ENCODE measurements around the gene TSPAN19. TPM values are rescaled to one million over a fixed set of nuclear protein-coding genes. Genes with fewer than 3 reads are reported as not detected.

TSPAN19 gene
- total RNA-seq, 1 donor from 2014 or later = not detected

DNA sequence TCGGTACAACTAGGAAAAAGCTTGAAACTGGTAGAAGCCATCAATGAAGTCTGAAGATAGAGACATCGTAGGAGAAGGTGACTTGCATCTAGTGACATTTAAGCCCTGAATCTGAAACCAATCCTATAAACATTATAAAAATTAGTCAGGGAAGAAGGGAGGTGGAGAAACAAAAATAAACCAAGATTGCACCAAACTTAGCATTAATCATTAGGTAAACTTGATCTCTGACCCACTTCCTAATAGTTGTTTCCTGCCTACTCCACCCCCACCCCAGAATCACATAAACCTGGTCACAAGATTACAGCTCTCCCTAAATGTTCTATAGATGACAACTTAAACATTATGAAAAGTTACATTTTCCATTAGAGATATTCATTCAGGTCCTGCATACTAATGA, 40.4 kb downstream of the TSPAN19 start:
- no peak for DNase-seq (ENCODE audit: low spot score)
- H3K4me3 Mint-ChIP-seq (ENCODE audit: unreplicated experiment) = no peak overlapping the region
- H3K4me1 Mint-ChIP-seq (ENCODE audit: low read depth) = no peaks in the 10 kb centered on the region
- H3K9me3 Mint-ChIP-seq (ENCODE audit: low read depth) = peaks cover 6% of the 10 kb centered on the region
- TF ChIP-seq CTCF (IDR thresholded peaks at IDR 0.05) = no peak
- no peaks in the 10 kb centered on the region for H3K36me3 Mint-ChIP-seq (ENCODE audit: low read depth)
- no peak overlapping the region for H3K27ac Mint-ChIP-seq (ENCODE audit: unreplicated experiment)
- peaks cover 3% of the 10 kb centered on the region for H3K27me3 Mint-ChIP-seq (ENCODE audit: low read depth)

DNA sequence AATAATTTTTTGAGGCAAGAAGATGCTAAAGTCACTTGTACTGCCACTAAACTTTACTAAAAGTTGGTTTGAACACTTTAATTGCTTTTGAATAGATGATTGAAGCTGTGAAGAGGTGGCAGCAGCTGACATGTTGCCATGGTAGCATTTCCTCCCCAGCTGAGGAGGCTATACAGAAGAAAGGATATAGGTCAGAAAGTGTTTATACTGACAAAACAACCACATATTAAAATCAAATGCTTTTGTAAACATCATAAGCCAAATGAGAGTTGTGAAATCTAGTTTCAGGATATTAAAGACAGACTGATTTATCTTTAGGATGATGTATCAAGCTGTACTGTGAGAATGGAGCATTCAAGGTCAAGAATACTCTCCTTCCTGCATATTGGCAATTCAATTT, 41.7 kb downstream of the TSPAN19 start:
- no peaks in the 10 kb centered on the region for H3K4me1 Mint-ChIP-seq (ENCODE audit: low read depth)
- H3K4me3 Mint-ChIP-seq (ENCODE audit: unreplicated experiment) = no peak overlapping the region
- H3K27me3 Mint-ChIP-seq (ENCODE audit: low read depth) = no peaks in the 10 kb centered on the region
- H3K9me3 Mint-ChIP-seq (ENCODE audit: low read depth) = peaks cover 6% of the 10 kb centered on the region
- no peaks in the 10 kb centered on the region for H3K36me3 Mint-ChIP-seq (ENCODE audit: low read depth)
- H3K27ac Mint-ChIP-seq (ENCODE audit: unreplicated experiment) = no peak overlapping the region
- TF ChIP-seq CTCF (IDR thresholded peaks at IDR 0.05) = no peak
- DNase-seq (ENCODE audit: low spot score) = no peak

DNA sequence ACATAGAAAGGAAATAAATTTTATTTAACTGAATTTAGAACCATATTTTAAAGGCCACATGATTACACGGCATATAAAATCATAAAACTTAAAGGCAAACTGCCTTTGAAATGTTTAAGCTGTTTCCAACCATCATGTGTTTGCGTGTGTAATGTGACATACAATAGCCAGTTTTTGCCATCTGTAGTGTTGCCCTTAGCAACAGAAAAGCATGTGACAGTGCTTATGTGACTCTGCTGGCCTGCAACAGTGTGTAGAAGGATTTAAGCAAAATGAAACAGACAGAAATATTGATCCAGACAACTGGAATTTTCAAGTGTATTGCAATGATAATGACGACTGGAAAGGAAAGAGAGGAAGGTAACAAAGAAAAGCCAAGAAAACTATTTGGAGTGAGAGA, 49.5 kb downstream of the TSPAN19 start:
- no peak for TF ChIP-seq CTCF (IDR thresholded peaks at IDR 0.05)
- DNase-seq (ENCODE audit: low spot score) = no peak
- H3K4me3 Mint-ChIP-seq (ENCODE audit: unreplicated experiment) = no peak overlapping the region
- H3K27me3 Mint-ChIP-seq (ENCODE audit: low read depth) = peaks cover 12% of the 10 kb centered on the region
- H3K27ac Mint-ChIP-seq (ENCODE audit: unreplicated experiment) = no peak overlapping the region
- H3K9me3 Mint-ChIP-seq (ENCODE audit: low read depth) = no peaks in the 10 kb centered on the region
- no peaks in the 10 kb centered on the region for H3K36me3 Mint-ChIP-seq (ENCODE audit: low read depth)
- no peaks in the 10 kb centered on the region for H3K4me1 Mint-ChIP-seq (ENCODE audit: low read depth)

DNA sequence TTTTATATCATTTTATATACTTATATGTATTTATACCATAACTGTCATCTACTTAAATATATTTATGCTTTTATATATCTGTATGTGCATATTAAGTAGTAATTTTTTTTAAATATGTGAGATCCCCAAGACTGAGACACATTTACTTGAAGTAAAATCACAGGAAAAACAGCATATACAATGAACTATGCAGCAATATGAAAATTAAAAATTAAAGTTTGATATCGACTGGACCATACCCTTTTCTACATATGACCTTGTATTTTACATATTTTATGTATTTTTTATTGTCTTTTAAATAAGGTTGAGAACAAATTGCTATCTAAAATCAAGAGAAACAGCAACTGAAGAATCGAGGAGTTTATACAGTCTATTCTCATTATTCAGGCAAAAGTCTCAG, 50.0 kb downstream of the TSPAN19 start:
- Mint-ChIP-seq H3K36me3 (ENCODE audit: low read depth) (no peaks in the 10 kb centered on the region), H3K9me3 (ENCODE audit: low read depth) (no peaks in the 10 kb centered on the region), H3K27ac (ENCODE audit: unreplicated experiment) (no peak overlapping the region), H3K27me3 (ENCODE audit: low read depth) (peaks cover 12% of the 10 kb centered on the region), H3K4me1 (ENCODE audit: low read depth) (no peaks in the 10 kb centered on the region), H3K4me3 (ENCODE audit: unreplicated experiment) (no peak overlapping the region)
- no peak for DNase-seq (ENCODE audit: low spot score)
- TF ChIP-seq CTCF (IDR thresholded peaks at IDR 0.05) = no peak

DNA sequence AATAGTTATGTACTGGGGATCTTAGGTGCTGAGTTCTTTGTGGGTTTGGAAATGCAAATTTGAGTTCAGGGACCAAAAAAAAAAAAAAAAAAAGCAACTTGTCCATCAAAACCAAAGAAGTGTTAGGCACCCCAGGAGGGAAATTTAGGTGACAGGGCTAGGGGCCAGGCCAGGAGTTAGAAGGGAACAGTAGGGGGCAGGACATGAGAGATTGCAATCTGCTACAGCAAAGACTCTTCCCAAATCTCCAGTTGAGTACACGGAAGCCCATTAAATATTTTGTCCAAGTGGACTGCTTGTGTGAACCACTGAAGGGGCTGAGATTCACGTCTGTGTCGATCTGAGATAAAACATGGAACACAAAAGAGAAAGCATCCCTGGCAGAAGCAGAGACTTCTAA, 52.8 kb downstream of the TSPAN19 start:
- TF ChIP-seq CTCF (IDR thresholded peaks at IDR 0.05) = no peak
- Mint-ChIP-seq H3K9me3 (ENCODE audit: low read depth) (no peaks in the 10 kb centered on the region), H3K36me3 (ENCODE audit: low read depth) (no peaks in the 10 kb centered on the region), H3K27ac (ENCODE audit: unreplicated experiment) (no peak overlapping the region), H3K4me3 (ENCODE audit: unreplicated experiment) (no peak overlapping the region), H3K27me3 (ENCODE audit: low read depth) (peaks cover 11% of the 10 kb centered on the region), H3K4me1 (ENCODE audit: low read depth) (no peaks in the 10 kb centered on the region)
- DNase-seq (ENCODE audit: low spot score) = no peak
